Activated CD8-positive, alpha-beta T cell treated with anti-CD3 and anti-CD28 coated beads, Interleukin-2, amount 10 ng/mL, durations not matched to agents 7 days and 5 days (primary cell): ENCODE data around the gene PRRX1. TPM values are rescaled to one million over a fixed set of nuclear protein-coding genes. Genes with fewer than 3 reads are reported as not detected.

ENCODE experiments used
- ATAC-seq: fragments of 150-1000 bp; cut with Tn5 transposase; one replicate; pipeline ENCODE4 v1.10.0; 2021; ENCODE audit warnings: moderate library complexity
- CTCF ChIA-PET: fragments of 350-600 bp; sonication (Branson Sonifier 250); formaldehyde crosslinking; loops from one replicate; lab custom pipeline; 2021; ENCODE audit warnings: antibody characterized with exemption; lab: Charles Lee
- POLR2A ChIA-PET: fragments of 350-600 bp; sonication (Branson Sonifier 250); formaldehyde crosslinking; loops from one replicate; lab custom pipeline; 2021; ENCODE audit warnings: antibody characterized with exemption; lab: Charles Lee
- DNase-seq: peaks from one replicate; pipeline ENCODE4 v3.0.0-alpha.2; 2020
- H3K27ac Mint-ChIP-seq: one replicate; pipeline ENCODE4 v1.8.0; 2021; ENCODE audit warnings: mild to moderate bottlenecking, mixed read lengths
- H3K27me3 Mint-ChIP-seq: one replicate; pipeline ENCODE4 v1.8.0; 2021; ENCODE audit warnings: low read depth, mixed read lengths
- H3K36me3 Mint-ChIP-seq: one replicate; pipeline ENCODE4 v1.8.0; 2021; ENCODE audit warnings: low read depth, mixed read lengths
- H3K4me1 Mint-ChIP-seq: one replicate; pipeline ENCODE4 v1.8.0; 2021; ENCODE audit warnings: low read depth, mixed read lengths
- H3K4me3 Mint-ChIP-seq: one replicate; pipeline ENCODE4 v1.8.0; 2021; ENCODE audit warnings: mild to moderate bottlenecking, mixed read lengths
- H3K9me3 Mint-ChIP-seq: one replicate; pipeline ENCODE4 v1.8.0; 2022; ENCODE audit warnings: mixed read lengths; ENCODE audit not compliant: insufficient read depth
- total RNA-seq, 2 experiments: library from RNA; stranded (reverse); gene quantifications; one replicate each; pipeline ENCODE4 v1.2.3, GENCODE V29; 2021

Gene PRRX1
- total RNA-seq, 2 experiments from 2014 or later: not detected

GRCh38 chr1:170765279-170765678 is 101.3 kb downstream of the PRRX1 start:
- Mint-ChIP-seq H3K4me3 (no peak overlapping the region), H3K4me1 (no peaks in the 10 kb centered on the region), H3K36me3 (no peaks in the 10 kb centered on the region), H3K27me3 (no peaks in the 10 kb centered on the region), H3K27ac (no peak overlapping the region), H3K9me3 (no peaks in the 10 kb centered on the region)
- ChIA-PET POLR2A (no interaction called here), CTCF (no interaction called here)
- ATAC-seq: no peak
- DNase-seq: no peak

- Mint-ChIP-seq H3K4me1 (no peaks in the 10 kb centered on the region), H3K36me3 (no peaks in the 10 kb centered on the region), H3K27me3 (no peaks in the 10 kb centered on the region), H3K4me3 (no peak overlapping the region), H3K27ac (no peak overlapping the region), H3K9me3 (no peaks in the 10 kb centered on the region)
- ChIA-PET POLR2A (no interaction called here), CTCF (no interaction called here)
- ATAC-seq (no peak), DNase-seq (no peak)
Observed at GRCh38 chr1:170765712-170766330, 101.9 kb downstream of the PRRX1 start.

GRCh38 chr1:170768929-170769328 is 105.0 kb downstream of the PRRX1 start:
- H3K36me3 Mint-ChIP-seq: no peaks in the 10 kb centered on the region
- H3K4me3 Mint-ChIP-seq: no peak overlapping the region
- no peak overlapping the region for H3K27ac Mint-ChIP-seq
- H3K4me1 Mint-ChIP-seq: no peaks in the 10 kb centered on the region
- no peaks in the 10 kb centered on the region for H3K9me3 Mint-ChIP-seq
- POLR2A ChIA-PET: no interaction called here
- ATAC-seq (no peak), DNase-seq (no peak)
- no peaks in the 10 kb centered on the region for H3K27me3 Mint-ChIP-seq
- CTCF ChIA-PET: no interaction called here

- Mint-ChIP-seq H3K27me3 (no peaks in the 10 kb centered on the region), H3K4me1 (no peaks in the 10 kb centered on the region), H3K36me3 (no peaks in the 10 kb centered on the region), H3K27ac (no peak overlapping the region), H3K9me3 (no peaks in the 10 kb centered on the region), H3K4me3 (no peak overlapping the region)
- ATAC-seq: no peak
- ChIA-PET CTCF (no interaction called here), POLR2A (no interaction called here)
- DNase-seq: no peak
Observed at GRCh38 chr1:170769691-170770090, 105.8 kb downstream of the PRRX1 start.

- H3K9me3 Mint-ChIP-seq: no peaks in the 10 kb centered on the region
- ChIA-PET CTCF (no interaction called here), POLR2A (no interaction called here)
- no peaks in the 10 kb centered on the region for H3K36me3 Mint-ChIP-seq
- no peaks in the 10 kb centered on the region for H3K4me1 Mint-ChIP-seq
- H3K4me3 Mint-ChIP-seq: no peak overlapping the region
- DNase-seq: no peak
- no peak overlapping the region for H3K27ac Mint-ChIP-seq
- no peak for ATAC-seq
- no peaks in the 10 kb centered on the region for H3K27me3 Mint-ChIP-seq
Observed at GRCh38 chr1:170770254-170770653, 106.3 kb downstream of the PRRX1 start.

GRCh38 chr1:170776252-170776651 is 112.3 kb downstream of the PRRX1 start:
- Mint-ChIP-seq H3K27me3 (no peaks in the 10 kb centered on the region), H3K4me1 (no peaks in the 10 kb centered on the region), H3K9me3 (no peaks in the 10 kb centered on the region), H3K27ac (no peak overlapping the region), H3K36me3 (no peaks in the 10 kb centered on the region), H3K4me3 (no peak overlapping the region)
- ATAC-seq (no peak), DNase-seq (no peak)
- ChIA-PET CTCF (no interaction called here), POLR2A (no interaction called here)

GRCh38 chr1:170776777-170777176 is 112.8 kb downstream of the PRRX1 start:
- Mint-ChIP-seq H3K4me3 (no peak overlapping the region), H3K36me3 (no peaks in the 10 kb centered on the region), H3K4me1 (no peaks in the 10 kb centered on the region), H3K9me3 (no peaks in the 10 kb centered on the region), H3K27ac (no peak overlapping the region), H3K27me3 (no peaks in the 10 kb centered on the region)
- DNase-seq (no peak), ATAC-seq (no peak)
- ChIA-PET POLR2A (no interaction called here), CTCF (no interaction called here)

Other genes starting within 250 kb of the PRRX1 start
- gene GORAB, start 132.0 kb upstream of the PRRX1 start, total RNA-seq: 10 to 100 TPM; 11.0 TPM